Activated CD4-positive, alpha-beta T cell treated with anti-CD3 and anti-CD28 coated beads for 24 hours (primary cell): Measurements from ENCODE around the gene CPXM2.

Experiments used
- DNase-seq, 2 donors: peaks; one replicate each; pipeline ENCODE4 v3.0.0-alpha.2; 2020; ENCODE audit warnings: low read depth in 2 of 2

The CPXM2 gene

DNA sequence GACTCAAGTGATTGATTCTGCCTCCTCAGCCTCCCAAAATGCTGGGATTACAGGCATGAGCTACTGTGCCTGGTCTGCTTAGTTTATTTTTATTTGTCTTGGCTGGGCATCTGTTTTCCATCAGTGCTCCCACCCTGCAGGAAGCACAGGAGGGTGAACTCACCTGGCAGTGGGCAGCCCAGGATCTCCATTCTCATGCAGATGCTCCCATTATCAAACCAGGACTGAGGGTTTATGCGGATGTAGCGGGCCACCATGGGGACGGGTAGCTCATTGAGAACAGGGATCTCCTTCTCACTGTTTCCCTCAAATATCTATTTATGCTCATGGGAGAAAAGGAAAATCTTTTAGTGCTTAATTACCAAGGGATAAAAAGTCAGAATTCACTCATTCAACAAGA is 93.8 kb downstream of the CPXM2 start:
- no peak for DNase-seq

DNA sequence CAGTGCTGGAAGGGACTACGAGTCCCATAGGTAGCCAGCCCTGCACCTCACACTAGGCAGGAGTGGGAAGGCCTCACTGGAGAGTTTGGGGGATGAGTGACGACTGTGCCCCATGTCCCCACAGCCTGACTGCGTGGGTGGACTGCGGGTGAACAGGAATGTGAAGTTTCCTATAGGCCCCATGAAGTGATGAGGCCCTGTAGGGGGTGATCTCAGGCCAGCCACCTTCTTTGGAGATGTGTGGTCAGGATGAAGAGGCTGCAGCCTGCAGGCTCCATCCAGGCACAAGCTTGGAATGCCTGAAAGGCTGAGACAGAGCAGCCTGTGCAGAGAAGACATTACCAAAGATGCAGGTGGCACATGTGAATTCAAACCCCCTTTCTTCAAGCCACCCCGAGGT is 94.9 kb downstream of the CPXM2 start:
- DNase-seq, result no peak

DNA sequence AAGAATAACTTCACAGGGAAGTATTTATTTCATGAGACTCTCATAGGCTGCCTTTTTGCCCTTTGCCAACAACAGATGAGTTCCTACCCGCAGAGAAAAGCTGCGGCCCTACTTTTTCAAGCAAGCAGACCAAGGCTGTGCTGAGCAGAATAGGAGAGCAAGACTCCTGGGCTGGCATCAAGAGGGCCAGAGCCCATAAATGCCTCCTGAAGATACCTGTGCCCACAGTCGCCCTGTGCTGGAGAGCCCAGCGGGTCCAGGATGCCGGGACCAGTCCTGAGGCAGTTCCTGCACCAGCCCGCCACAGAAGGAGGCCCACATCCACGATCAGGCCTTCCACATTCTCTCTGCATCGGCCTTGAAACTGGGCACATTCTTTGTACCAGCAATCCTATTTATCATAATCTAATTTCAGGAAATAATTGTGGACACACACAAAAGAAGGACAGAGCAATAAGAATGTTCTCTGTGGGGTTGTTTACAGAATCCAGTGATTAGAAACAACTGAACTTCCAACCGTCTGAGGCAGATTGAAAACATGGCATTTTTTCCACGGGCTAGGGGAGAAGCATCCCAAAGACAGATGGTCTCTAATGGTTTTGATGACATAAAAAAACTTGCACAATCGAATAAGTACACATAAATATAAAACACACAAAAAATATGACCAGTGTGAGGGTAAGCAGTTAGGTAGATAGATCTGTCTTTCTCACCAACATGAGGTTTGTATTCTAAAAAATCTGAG is 95.6 kb downstream of the CPXM2 start:
- no peak for DNase-seq

DNA sequence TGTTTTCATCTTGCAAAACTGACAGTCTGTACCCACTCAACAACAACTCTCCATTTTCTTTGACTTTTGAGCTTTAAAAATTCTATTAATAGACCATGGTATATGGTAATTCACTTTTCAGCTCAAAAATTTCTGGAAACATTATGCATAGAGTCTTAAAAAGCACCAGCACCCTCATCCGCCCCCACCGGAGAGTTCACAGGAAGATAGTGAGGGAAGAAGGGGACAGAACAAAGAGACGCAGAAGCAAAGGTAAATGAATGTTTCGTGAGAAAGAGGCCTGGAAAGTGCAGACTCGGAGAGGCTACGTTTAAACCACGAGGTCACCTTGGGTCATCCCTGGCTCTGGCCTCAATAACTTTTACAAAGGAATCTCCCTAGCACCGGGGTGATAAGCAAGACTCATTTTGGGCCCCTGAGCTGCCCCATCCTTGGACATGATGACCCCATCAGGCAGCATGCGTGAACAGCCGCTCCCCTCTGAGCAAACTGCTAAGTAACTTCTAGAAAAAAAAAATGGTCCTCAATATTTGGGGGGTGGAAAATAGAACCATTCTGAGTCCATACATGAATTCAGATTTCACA is 96.3 kb downstream of the CPXM2 start:
- DNase-seq, result no peak

DNA sequence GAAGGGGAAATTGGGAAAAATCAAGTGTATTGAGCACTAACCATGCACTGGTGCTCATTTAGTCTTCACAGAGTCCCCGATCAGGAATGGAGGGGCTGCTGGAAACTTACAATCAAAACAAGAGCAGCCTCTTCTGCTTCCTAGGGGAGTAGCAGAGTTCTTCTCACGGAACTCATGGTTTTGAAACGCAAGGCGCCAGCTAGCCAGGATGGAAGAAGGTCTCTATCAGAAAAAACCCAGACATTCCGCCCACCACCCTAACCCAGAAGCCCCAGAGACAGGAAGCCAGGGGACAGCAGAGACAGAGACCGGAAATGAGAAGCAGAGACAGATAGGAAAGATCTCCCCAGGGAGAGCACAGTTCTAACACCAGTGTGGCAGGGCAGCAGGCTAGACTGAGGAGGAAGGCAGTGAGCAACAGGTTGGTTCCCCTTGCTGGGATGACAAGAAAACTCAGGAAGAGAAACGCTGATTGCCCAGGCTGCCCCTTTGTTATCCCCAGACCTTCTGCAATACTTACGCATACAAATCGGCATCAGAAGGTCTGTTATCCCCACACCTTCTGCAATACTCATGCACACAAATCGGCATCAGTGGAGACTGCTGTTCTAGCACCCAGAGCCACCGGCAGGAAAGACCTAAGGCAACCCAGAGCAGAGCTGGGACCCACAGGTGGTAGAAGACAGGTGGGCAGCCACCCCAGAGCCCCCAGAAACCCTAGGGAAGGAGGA is 99.2 kb downstream of the CPXM2 start:
- no peak for DNase-seq

DNA sequence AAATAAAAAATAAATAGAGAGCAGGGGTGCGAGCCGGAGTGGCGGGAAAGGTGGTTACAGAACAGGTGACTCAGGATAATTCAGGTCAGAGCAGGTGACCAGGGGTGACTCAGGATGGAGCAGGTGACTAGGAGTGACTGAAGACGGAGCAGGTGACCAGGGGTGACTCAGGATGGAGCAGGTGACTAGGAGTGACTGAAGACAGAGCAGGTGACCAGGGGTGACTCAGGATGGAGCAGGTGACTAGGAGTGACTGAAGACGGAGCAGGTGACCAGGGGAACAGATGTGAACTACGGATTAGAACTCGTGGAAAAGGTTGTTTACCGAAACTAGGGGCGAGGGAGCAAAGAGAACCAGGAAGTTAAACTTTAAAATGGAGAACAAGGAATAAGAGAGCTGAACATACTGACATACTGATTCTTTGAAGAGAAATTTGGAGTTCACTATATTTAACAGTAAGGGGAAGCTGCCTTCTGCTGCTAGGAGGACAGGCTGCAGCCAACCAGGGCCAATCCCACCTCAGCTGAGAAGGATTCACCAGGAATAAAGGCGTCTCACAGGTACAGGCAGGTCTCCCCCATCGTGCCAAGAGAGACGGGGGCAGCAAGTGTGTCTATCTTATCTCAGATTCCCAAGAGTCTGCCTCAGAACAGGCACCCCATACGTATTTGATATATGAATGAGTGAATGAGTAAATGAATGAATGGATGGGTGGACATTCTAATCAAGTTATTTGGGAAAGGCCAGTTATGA is 101.3 kb downstream of the CPXM2 start:
- no peak for DNase-seq

DNA sequence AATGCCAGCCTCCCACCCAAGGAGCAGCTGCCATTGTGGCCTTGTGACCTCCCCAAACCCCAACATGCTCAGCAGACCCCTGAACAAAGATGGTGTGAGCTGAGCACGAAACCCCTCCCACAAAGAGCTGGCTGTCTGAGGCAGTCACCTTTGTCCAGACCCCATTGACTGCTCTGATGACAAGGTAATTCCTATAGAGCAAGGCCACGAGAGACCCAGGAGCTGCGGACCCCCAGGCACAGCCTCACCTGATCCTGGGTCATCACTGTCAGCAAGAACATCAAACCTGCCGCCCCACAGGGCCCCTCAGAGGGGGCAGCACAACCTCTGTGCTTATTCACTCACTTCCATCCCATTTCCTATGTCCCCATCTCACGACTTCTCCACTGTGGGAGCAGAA is 102.6 kb downstream of the CPXM2 start:
- DNase-seq, result no peak

DNA sequence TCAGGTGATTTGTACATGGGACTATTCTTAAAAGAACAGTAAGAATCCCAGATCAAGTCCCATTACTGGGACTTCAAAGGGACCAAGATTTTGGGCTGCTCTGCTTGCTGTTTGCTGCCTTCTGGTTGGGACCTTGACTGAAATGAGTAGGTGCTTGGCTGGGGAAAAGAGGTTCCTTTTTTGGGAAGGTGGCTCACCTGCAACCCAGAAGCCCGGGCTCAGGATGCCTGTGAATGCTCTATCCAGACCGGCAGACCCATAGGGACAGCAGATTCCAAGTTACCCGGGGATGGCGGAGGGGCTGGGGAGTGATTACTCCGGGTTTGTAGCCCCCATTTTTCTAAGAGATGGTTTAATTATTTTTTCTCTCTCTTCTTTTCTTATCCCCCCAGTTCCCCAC is 104.0 kb downstream of the CPXM2 start:
- no peak for DNase-seq

DNA sequence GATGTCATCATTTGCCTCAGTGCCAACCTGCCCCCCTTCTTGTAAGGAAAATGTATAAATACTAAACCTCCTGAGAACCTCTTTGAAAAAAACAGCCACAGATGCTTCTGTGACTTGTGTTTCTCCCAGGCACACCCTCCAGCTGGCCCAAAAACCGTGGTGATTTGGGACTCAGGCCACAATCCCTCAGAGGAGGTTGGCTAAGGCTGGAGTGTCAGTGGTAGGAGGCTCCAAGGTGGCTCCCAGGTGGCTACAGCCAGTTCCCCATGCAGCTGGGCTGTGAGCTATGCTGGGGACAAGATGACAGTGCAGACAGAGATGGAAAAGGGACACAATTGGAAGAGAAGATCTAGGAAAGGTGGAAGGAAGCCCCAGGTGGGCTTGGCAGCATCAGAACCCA is 104.7 kb downstream of the CPXM2 start:
- DNase-seq, result no peak

DNA sequence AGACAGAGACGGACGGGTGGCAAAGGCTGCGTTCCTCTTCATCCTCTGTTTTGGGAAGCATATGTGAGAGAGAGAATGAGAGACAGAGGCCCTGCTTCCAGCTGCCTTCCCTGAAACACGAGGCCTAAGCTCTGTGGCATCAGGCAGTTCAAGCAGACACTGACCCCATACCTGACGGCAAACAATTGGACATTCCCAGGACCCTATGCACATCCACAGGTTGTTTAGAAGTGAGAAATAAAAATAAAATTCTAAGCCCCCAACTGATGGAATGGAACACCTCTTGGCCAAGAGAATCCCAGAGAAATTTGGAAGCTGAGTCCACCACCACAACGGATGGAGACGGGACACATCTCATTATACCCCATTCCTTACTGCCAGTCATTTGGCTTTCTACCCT is 105.3 kb downstream of the CPXM2 start:
- no peak for DNase-seq

DNA sequence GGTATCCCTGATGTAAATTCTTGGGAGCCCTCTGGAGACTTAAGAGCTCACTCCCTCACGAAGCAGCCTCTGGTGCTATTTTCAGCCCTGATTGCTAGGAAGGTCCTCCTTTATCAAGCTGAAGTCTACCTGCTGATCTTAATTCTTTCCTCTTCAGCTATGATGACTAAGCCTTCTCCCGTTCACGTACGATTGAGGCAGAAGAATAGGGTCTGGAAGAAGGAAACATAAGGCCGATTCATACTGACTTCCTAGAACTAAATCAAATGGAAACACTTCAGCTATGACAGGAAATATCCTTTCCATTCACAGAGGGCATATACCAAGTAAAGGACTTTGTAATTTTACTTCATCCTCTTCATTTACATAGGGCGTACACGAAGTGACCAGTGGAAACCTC is 107.0 kb downstream of the CPXM2 start:
- no peak for DNase-seq

DNA sequence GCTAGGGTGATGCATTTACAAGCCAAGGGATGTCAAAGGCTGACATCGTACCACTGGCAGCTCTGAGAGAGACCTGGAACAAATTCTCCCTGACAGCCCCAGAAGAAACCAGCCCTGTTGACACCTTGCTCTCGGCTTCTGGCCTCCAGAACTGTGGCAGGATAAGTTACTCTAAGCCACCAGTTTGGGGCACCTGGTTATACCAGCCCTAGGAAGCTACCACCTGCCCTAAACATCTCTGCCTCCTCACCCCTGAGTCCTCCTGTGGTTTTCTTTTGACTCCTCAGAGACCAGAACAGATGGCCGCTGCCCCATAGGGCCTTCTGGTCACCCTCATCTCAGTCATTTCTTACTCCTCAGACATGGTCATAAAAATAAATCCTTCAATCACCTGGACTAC is 107.4 kb downstream of the CPXM2 start:
- DNase-seq, result no peak

DNA sequence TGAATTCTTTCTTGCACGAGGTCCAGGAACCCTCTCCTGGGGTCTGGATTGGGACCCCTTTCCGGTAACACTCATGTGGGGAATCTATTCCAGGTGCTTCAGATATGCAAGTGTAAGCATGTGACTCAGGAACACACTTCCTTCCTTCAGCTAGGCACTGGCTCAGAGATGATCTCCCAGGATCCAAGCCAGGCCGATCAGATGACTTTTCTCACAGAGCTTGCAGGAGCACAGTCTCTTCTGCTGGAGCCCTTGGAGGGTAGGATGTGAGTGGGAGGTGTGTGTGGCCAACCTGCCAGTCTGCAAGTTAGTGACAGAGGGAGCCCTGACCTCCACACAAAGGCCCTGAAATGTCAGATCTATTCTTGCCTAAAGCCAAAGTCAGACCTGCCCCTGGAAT is 108.3 kb downstream of the CPXM2 start:
- no peak for DNase-seq

DNA sequence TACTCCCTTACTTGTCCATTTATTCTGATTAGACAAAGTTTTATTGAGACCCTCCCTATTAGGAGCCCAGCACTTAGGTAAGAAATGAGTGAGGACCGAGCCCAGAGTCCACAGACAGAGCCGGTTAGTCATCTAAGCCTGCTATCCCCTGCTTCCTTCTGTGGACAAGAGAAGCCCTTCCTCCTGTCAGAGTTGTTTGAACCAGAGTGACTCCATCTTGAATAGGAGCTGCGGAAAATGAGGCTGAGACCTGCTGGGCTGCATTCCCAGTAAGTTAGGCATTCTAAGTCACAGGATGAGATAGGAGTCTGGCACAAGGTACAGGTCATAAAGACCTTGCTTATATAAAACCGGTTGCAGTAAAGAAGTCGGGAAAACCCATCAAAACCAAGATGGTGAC is 109.1 kb downstream of the CPXM2 start:
- DNase-seq, result no peak

DNA sequence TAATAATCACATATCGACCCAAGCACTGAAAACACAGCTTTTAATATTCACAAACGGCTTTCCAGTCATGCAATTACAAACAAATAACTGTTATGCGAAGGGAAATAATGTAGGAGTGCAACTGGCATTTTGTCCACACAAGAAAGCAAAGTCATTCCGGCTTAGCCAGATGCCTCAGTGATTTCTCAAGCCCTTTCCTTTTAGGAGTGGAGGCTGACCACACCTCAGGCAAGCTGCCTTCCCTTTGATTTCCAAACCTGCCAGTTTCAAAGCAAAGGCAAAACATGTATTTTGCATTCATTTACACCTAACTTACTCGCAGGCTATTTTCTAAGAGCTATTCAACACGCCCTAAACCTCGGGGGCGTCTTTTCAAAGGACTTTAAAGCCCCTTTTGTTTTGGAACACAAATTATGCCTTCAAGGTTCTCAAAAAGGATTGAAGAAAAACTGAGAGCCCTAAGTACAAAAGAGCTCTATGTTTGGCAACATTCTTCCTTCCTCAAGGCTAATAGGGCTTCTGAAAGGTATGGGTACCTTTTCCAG is 109.6 kb downstream of the CPXM2 start:
- DNase-seq, result no peak

DNA sequence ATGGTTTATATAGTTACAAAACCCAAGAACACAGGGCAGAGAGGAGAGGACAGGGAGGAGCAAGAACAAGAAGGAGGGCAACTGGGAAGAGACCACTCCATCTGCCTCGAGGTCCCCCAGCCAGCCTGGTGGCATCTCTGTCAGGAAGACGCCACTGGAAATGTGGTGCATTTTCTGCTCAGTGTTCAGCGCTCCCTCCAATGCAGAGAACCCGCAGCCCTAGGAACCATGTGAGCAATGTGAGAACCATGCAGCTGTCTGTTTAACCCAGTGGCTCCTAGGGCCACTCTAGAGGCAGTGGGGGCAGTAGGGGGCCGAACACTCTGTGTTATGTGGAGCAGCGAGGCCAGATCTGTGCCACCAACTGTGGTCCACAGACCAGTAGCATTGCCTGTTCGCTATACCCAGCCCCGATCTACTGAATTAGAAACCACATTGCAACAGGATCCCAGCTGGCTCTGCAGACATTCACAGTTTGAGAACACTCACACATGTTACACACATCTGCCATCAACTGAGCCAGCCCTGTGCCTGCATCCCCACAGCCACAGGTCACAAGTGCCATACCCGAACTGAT is 110.2 kb downstream of the CPXM2 start:
- no peak for DNase-seq

DNA sequence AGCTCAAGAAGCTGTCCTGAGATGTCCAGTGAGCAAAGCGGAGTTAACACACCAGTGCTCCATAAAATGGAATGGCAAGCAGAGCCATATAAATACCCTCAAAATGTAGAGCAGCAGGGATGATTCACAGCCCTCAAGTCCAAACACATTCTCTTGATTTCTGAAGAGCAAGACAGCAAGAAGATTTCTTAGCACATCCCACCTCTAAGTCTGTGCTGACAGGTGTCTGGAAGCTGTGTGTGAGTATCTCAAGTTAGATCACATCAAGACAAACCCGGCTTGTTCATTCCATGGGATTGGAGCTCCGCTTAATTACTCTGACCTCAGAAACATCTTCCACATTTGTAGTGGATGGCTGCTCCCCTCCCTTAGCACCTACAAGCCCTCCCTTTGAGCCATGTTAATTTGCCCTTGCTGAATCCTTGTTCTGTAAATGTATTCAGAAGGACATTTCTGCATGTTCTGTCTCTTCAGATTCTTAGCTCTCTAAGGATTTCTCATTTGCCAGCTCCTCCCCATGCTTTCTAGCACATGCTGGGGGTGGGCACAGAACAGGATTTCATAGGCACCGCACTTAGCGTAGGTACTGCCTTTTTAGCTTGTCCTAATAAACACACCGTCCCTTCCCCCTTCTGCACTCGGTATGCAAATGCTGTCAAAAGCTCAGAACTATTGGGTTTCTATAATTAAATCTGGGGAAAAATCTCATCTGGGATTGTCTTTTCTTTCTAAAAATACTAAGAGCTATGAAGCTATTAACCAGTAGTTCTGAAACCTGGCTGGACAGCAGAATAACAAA is 112.7 kb downstream of the CPXM2 start:
- no peak for DNase-seq

DNA sequence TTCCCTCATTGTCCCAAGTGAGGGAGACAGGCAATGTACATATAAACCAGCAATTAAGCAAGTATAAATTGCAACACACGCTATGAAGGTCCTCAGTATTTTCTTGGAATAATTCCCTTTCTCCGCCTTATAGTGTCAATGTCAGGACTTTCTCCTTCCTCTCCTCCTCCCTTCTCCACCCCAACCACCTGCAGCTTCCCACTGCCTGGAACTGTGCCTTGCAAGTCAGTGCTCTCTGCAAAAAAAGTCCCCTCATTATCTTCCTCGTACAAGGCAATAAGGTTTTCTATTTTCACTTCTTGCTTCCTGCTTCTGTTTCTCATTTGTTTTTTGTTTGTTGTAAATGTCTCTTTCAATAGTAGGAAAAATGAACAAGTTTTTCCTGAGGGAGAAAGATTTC is 113.7 kb downstream of the CPXM2 start:
- DNase-seq, result no peak

DNA sequence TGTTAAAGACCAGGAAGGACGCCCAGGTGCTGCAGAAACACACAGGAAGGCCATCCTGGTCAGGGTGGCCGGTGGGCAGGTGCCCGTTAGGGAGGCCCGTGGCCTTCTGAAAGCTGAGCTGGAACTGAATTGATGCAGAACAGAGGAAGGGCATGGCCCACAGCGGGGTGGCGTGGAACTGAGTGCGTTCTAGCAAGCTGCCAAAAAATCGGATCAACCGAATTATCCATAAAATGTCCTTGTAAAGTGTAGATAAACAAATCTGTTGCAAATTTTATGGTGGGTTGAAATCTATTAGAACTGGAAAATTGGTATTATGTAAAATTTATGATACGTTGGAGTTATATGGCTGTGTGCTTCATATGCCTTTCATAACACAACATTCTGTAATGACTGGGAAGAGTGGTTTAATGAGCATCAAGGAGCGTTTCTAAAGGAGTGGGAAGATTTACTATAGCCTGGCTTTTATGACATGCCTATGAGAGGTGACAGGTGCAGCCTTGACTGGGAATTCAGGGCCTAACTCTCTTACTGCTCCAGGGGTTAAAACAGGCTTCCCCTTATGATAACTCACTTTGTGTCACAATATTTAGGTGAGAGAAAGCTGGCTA is 117.4 kb downstream of the CPXM2 start:
- no peak for DNase-seq

DNA sequence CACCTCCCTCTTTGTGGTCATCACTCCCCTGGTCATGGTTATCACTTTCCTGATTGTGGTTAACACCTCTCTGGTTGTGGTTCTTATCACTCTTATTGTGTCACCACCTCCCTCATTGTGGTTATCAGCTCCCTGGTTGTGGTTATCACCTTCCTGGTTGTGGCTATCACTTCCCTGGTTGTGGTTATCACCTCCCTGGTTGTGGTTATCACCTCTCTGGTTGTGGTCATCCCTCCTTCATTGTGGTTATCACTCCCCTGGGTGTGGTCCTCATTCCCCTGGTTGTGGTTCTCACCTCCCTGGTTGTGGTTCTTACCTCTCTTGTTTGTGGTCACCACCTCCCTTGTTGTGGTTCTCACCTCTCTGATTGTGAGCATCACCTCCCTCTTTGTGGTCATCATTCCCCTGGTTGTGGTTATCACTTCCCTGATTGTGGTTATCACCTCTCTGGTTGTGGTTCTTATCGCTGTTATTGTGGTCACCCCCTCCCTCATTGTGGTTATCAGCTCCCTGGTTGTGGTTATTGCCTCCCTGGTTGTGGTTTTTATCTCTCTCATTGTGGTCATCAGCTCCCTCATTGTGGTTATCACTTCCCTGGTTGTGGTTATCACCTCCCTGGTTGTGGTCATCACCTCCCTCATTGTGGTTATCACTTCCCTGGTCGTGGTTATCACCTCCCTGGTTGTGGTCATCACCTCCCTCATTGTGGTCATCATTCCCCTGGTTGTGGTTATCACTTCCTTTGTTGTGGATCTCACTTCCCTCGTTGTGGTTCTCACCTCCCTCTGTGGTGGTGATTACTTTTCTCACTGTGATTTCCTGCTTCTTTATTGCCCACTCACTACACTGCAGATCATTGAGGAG is 118.7 kb downstream of the CPXM2 start:
- DNase-seq, result no peak
